CD14-positive monocyte (primary cell): ENCODE results near the gene DET1. TPM values are rescaled to one million over a fixed set of nuclear protein-coding genes. Genes with fewer than 3 reads are reported as not detected.

Experiments used
- DNase-seq, 3 donors: peaks; one replicate each; pipeline ENCODE4 v3.0.0-alpha.2; 2011 to 2022
- H2AFZ ChIP-seq: 2 replicates; pipeline ENCODE4 v1.6.0; 2012; ENCODE audit warnings: mild to moderate bottlenecking, low read depth, low read length, inconsistent platforms; ENCODE audit not compliant: insufficient read depth, poor library complexity, severe bottlenecking
- H3K27ac ChIP-seq, 2 donors: 1 replicate in 1 of 2; 2 replicates in 1 of 2; pipeline ENCODE4 v1.5.1; 2012 to 2013; ENCODE audit warnings: low read length in 2 of 2, control low read depth in 1 of 2, inconsistent platforms in 1 of 2, low read depth in 1 of 2, mild to moderate bottlenecking in 1 of 2
- H3K27me3 ChIP-seq, 2 donors: one replicate each; pipeline versions ENCODE4 v1.6.0 to v1.6.1; 2011 to 2013; ENCODE audit warnings: low read length in 2 of 2; ENCODE audit not compliant: control insufficient read depth in 2 of 2, insufficient read depth in 2 of 2
- H3K36me3 ChIP-seq, 2 donors: replicated peaks in 1 of 2; 1 replicate in 1 of 2; 2 replicates in 1 of 2; pipeline versions ENCODE4 v1.5.1 to v1.6.1; 2012 to 2013; ENCODE audit warnings: low read length in 2 of 2, control low read depth in 1 of 2, inconsistent platforms in 1 of 2, mild to moderate bottlenecking in 1 of 2; ENCODE audit not compliant: insufficient read depth in 2 of 2, control insufficient read depth in 1 of 2
- H3K4me1 ChIP-seq, 2 donors: 1 replicate in 1 of 2; 2 replicates in 1 of 2; pipeline versions ENCODE4 v1.5.1 to v1.6.1; 2012 to 2013; ENCODE audit warnings: low read length in 2 of 2, control low read depth in 1 of 2, inconsistent platforms in 1 of 2, mild to moderate bottlenecking in 1 of 2, moderate library complexity in 1 of 2; ENCODE audit not compliant: insufficient read depth in 2 of 2, control insufficient read depth in 1 of 2
- H3K4me2 ChIP-seq: replicated peaks from 2 replicates; pipeline ENCODE3; 2012; ENCODE audit warnings: low read length, moderate library complexity, mild to moderate bottlenecking; ENCODE audit not compliant: poor library complexity, severe bottlenecking; ENCODE audit errors: extremely low read depth
- H3K4me3 ChIP-seq, 3 experiments: fragments of 200-600 bp in 1 of 3; sonication (generic) in 1 of 3; replicated peaks in 1 of 3; 1 replicate in 2 of 3; 2 replicates in 1 of 3; pipeline ENCODE4 v1.5.1; 2011 to 2013; ENCODE audit warnings: low read length in 3 of 3, mild to moderate bottlenecking in 3 of 3, control low read depth in 2 of 3, low read depth in 2 of 3, inconsistent platforms in 1 of 3, moderate library complexity in 1 of 3
- H3K79me2 ChIP-seq: 2 replicates; pipeline ENCODE4 v1.6.0; 2012; ENCODE audit warnings: mild to moderate bottlenecking, control low read depth, inconsistent platforms, low read length, moderate library complexity; ENCODE audit not compliant: insufficient read depth
- H3K9ac ChIP-seq: 2 replicates; pipeline ENCODE4 v1.6.0; 2017; ENCODE audit warnings: low read length, mild to moderate bottlenecking; ENCODE audit not compliant: insufficient read depth, poor library complexity, severe bottlenecking
- H3K9me3 ChIP-seq, 2 donors: replicated peaks in 1 of 2; 1 replicate in 1 of 2; 2 replicates in 1 of 2; pipeline versions ENCODE4 v1.5.1 to v1.6.1; 2012 to 2013; ENCODE audit warnings: low read length in 2 of 2, control low read depth in 1 of 2; ENCODE audit not compliant: control insufficient read depth in 1 of 2, insufficient read depth in 1 of 2
- H4K20me1 ChIP-seq: 2 replicates; pipeline ENCODE4 v1.6.0; 2012; ENCODE audit warnings: mild to moderate bottlenecking, low read length, control low read depth, moderate library complexity; ENCODE audit not compliant: insufficient read depth
- H3K27ac Mint-ChIP-seq, 7 donors: one replicate each; pipeline ENCODE4 v1.8.0; 2020; ENCODE audit warnings: mild to moderate bottlenecking in 7 of 7, mixed read lengths in 7 of 7, moderate library complexity in 6 of 7, inconsistent platforms in 2 of 7
- H3K27me3 Mint-ChIP-seq, 3 donors: one replicate each; pipeline ENCODE4 v1.8.0; 2021 to 2022; ENCODE audit warnings: low read depth in 3 of 3, mild to moderate bottlenecking in 3 of 3, mixed read lengths in 3 of 3, moderate library complexity in 3 of 3, inconsistent platforms in 1 of 3
- H3K36me3 Mint-ChIP-seq, 2 donors: one replicate each; pipeline ENCODE4 v1.8.0; 2020; ENCODE audit warnings: mixed read lengths in 2 of 2, inconsistent platforms in 1 of 2, mild to moderate bottlenecking in 1 of 2
- H3K4me1 Mint-ChIP-seq: one replicate; pipeline ENCODE4 v1.8.0; 2020; ENCODE audit warnings: mild to moderate bottlenecking, mixed read lengths
- H3K4me3 Mint-ChIP-seq, 2 donors: one replicate each; pipeline ENCODE4 v1.8.0; 2020; ENCODE audit warnings: mild to moderate bottlenecking in 2 of 2, mixed read lengths in 2 of 2, moderate library complexity in 1 of 2
- H3K9me3 Mint-ChIP-seq, 7 donors: one replicate each; pipeline ENCODE4 v1.8.0; 2020 to 2022; ENCODE audit warnings: mixed read lengths in 7 of 7, mild to moderate bottlenecking in 6 of 7, moderate library complexity in 6 of 7, inconsistent platforms in 2 of 7
- CTCF ChIP-seq: fragments of 200-600 bp; IDR thresholded peaks from one replicate; pipeline ENCODE4 v1.8.0; 2022; ENCODE audit warnings: antibody characterized with exemption, mild to moderate bottlenecking
- WGBS: methylation state at CpG from one replicate; pipeline ENCODE4 v1.1.5; 2013; ENCODE audit warnings: missing lambda C conversion rate; ENCODE audit not compliant: insufficient coverage; 5-methylcytosine and 5-hydroxymethylcytosine counted together
- intact Hi-C, 2 donors: fragments of 100-400 bp; cut with micrococcal nuclease; formaldehyde crosslinking; loops; one replicate each; pipeline versions ENCODE4 v1.15.0 to v1.15.1; 2023
- polyA plus RNA-seq, 3 donors: library from polyadenylated mRNA; depleted of rRNA in 1 of 3; unstranded in 2 of 3; stranded (reverse) in 1 of 3; fragments of 300-500 nt in 2 of 3; fragments of >200 nt in 1 of 3; fragmentation: Illumina TruSeq in 2 of 3; gene quantifications; 1 replicate in 2 of 3; 2 replicates in 1 of 3; pipeline ENCODE4 v1.2.3, GENCODE V29; 2012 to 2021

DET1 gene
- polyA plus RNA-seq, 3 donors: 0.88 to 3.4 (median 1.8) TPM

- H3K4me3 ChIP-seq: no peak overlapping the region
- H3K27ac ChIP-seq: no peak overlapping the region
- H3K4me3 Mint-ChIP-seq: no peak overlapping the region
- no peaks in the 10 kb centered on the region for H4K20me1 ChIP-seq
- no peaks in the 10 kb centered on the region for H3K27me3 Mint-ChIP-seq
- H3K9ac ChIP-seq: no peak overlapping the region
- peaks cover 2% of the 10 kb centered on the region for H3K4me1 Mint-ChIP-seq
- TF ChIP-seq CTCF: no peak
- H3K36me3 ChIP-seq: peaks cover 4 to 36% of the 10 kb centered on the region in 2 donors
- WGBS: no CpG with 5 or more reads among the region's 2 CpGs
- H3K27ac Mint-ChIP-seq: no peak overlapping the region
- peaks cover 34 to 38% of the 10 kb centered on the region in 2 donors for H3K36me3 Mint-ChIP-seq
- no peaks in the 10 kb centered on the region for H3K9me3 Mint-ChIP-seq
- no peaks in the 10 kb centered on the region for H3K79me2 ChIP-seq
- DNase-seq: no peak
- H3K27me3 ChIP-seq: no peaks in the 10 kb centered on the region
- no peak overlapping the region for H3K4me2 ChIP-seq
- H2AFZ ChIP-seq: no peak overlapping the region
- H3K4me1 ChIP-seq: no peaks in the 10 kb centered on the region
- no peaks in the 10 kb centered on the region for H3K9me3 ChIP-seq
- intact Hi-C loops: no loop called here
Measured at GRCh38 chr15:88505721-88506120, 40.8 kb downstream of the DET1 start.

- H3K4me1 ChIP-seq: no peaks in the 10 kb centered on the region
- H3K27ac ChIP-seq: no peak overlapping the region
- no peak overlapping the region for H3K4me2 ChIP-seq
- no peak for TF ChIP-seq CTCF
- Mint-ChIP-seq H3K36me3 (peaks cover 28 to 29% of the 10 kb centered on the region in 2 donors), H3K27me3 (no peaks in the 10 kb centered on the region), H3K4me3 (no peak overlapping the region), H3K9me3 (no peaks in the 10 kb centered on the region), H3K4me1 (peaks cover 2% of the 10 kb centered on the region), H3K27ac (no peak overlapping the region)
- H4K20me1 ChIP-seq: no peaks in the 10 kb centered on the region
- H3K79me2 ChIP-seq: no peaks in the 10 kb centered on the region
- H3K9me3 ChIP-seq: no peaks in the 10 kb centered on the region
- no peak overlapping the region for H3K9ac ChIP-seq
- no peak overlapping the region for H3K4me3 ChIP-seq
- peaks cover 0 to 24% of the 10 kb centered on the region in 2 donors for H3K36me3 ChIP-seq
- intact Hi-C loops: no loop called here
- whole genome bisulfite sequencing: 90% methylated on average over 1 of the region's 1 CpG
- no peak overlapping the region for H2AFZ ChIP-seq
- DNase-seq: no peak
- no peaks in the 10 kb centered on the region for H3K27me3 ChIP-seq
Measured at GRCh38 chr15:88504445-88504844, 42.0 kb downstream of the DET1 start.
